K562 (cell line): ENCODE measurements around the gene ACOT13. TPM values are rescaled to one million over a fixed set of nuclear protein-coding genes. Genes with fewer than 3 reads are reported as not detected.
A peak's percentile ranks its signal among the peaks of the same experiment; 100 is the strongest.

Experiments used
- ARID1B ChIP-seq: fragments of 450-650 bp; IDR thresholded peaks from 2 replicates; pipeline ENCODE4 v1.6.1; 2016; ENCODE audit warnings: antibody characterized with exemption, mild to moderate bottlenecking, inconsistent platforms
- EGR1 ChIP-seq: fragments of 450-650 bp; conservative IDR thresholded peaks from 2 replicates; pipeline ENCODE4 v1.6.1; 2017; ENCODE audit warnings: mild to moderate bottlenecking
- ELK3 ChIP-seq: fragments of 450-650 bp; formaldehyde crosslinking; IDR thresholded peaks from 2 replicates; pipeline ENCODE4 v1.4.0; 2020; ENCODE audit warnings: mild to moderate bottlenecking
- FUS ChIP-seq: fragments of 200-400 bp; formaldehyde crosslinking; optimal IDR thresholded peaks from 2 replicates; pipeline ENCODE3; 2017; ENCODE audit warnings: low read depth, low read length
- HDAC2 ChIP-seq: fragments of 450-650 bp; IDR thresholded peaks from 2 replicates; pipeline ENCODE4 v1.6.1; 2016; ENCODE audit warnings: mild to moderate bottlenecking
- MGA ChIP-seq: fragments of 450-650 bp; IDR thresholded peaks from 2 replicates; pipeline ENCODE4 v1.6.1; 2016; ENCODE audit warnings: mild to moderate bottlenecking, moderate library complexity
- NFIC ChIP-seq: fragments of 450-650 bp; IDR thresholded peaks from 2 replicates; pipeline ENCODE4 v1.6.1; 2017; ENCODE audit warnings: mild to moderate bottlenecking, inconsistent platforms
- NFYB ChIP-seq: IDR thresholded peaks from 2 replicates; pipeline ENCODE4 v1.6.1; 2011; ENCODE audit warnings: mild to moderate bottlenecking, moderate library complexity; ENCODE audit not compliant: insufficient read length; ENCODE audit errors: extremely low read depth
- PRMT5 ChIP-seq: sonication (generic); formaldehyde crosslinking; IDR thresholded peaks from 2 replicates; pipeline ENCODE4 v1.5.0; 2020; ENCODE audit warnings: missing genetic modification reagents
- ZFX ChIP-seq: sonication (generic); formaldehyde crosslinking; IDR thresholded peaks from 2 replicates; pipeline ENCODE4 v1.8.0; 2022; ENCODE audit warnings: mild to moderate bottlenecking, missing genetic modification reagents, moderate library complexity
- ZNF316 ChIP-seq: fragments of 450-650 bp; IDR thresholded peaks from 2 replicates; pipeline ENCODE4 v1.6.1; 2016
- polyA plus RNA-seq, 8 experiments: library from polyadenylated mRNA; depleted of rRNA in 4 of 8; stranded (reverse) in 5 of 8; unstranded in 3 of 8; fragments of >200 nt; fragmentation: Nextera tagmentation in 2 of 8; fragmentation: Illumina TruSeq in 1 of 8; extraction: Ambion mirVana in 2 of 8; extraction: Trizol in 1 of 8; gene quantifications; 2 replicates each; pipeline versions ENCODE4 v1.2.1 to v1.2.3, GENCODE V29; 2011 to 2014; ENCODE audit warnings: inconsistent platforms in 1 of 8, missing spikeins in 1 of 8
- total RNA-seq, 7 experiments: library from RNA; depleted of rRNA in 6 of 7; stranded (reverse); fragments of >200 nt in 6 of 7; fragmentation: Illumina TruSeq in 2 of 7; extraction: Trizol in 2 of 7; gene quantifications; 2 replicates each; pipeline versions ENCODE4 v1.2.1 to v1.2.3, GENCODE V29; 2011 to 2021; ENCODE audit warnings: low replicate concordance in 1 of 7
- TF ChIP-seq, protein P1 (sequence below): sonication (generic); formaldehyde crosslinking; IDR thresholded peaks from 2 replicates; pipeline ENCODE4 v1.9.0; 2022; ENCODE audit warnings: mild to moderate bottlenecking, missing genetic modification reagents
- TF ChIP-seq, protein P2 (sequence below): conservative IDR thresholded peaks from 2 replicates; pipeline ENCODE4 v1.6.1; 2011; ENCODE audit warnings: low read depth, mild to moderate bottlenecking, low read length; ENCODE audit not compliant: control insufficient read depth

Gene ACOT13
- total and polyA plus RNA-seq, 9 of the 15 experiments (the other 6 are each of a cell fraction or from before 2014, with no cell fraction given), result 14.1 to 129 (median 65.7) TPM

- TF ChIP-seq, protein P1, sequence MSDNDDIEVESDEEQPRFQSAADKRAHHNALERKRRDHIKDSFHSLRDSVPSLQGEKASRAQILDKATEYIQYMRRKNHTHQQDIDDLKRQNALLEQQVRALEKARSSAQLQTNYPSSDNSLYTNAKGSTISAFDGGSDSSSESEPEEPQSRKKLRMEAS (CRISPR knock-in tag), result peak; percentile 22; the same call in 1 of the 2 replicates
- TF ChIP-seq NFYB (no peak), NFIC (peak; percentile 44), PRMT5 (CRISPR knock-in tag) (no peak), ZFX (CRISPR knock-in tag) (peak; percentile 72), HDAC2 (no peak; the same call in 1 of the 2 replicates), MGA (peak; percentile 74), EGR1 (peak; percentile 64), ARID1B (peak; percentile 74), FUS (no peak), ELK3 (CRISPR knock-in tag) (no peak), ZNF316 (peak; percentile 48)
- TF ChIP-seq, protein P2, sequence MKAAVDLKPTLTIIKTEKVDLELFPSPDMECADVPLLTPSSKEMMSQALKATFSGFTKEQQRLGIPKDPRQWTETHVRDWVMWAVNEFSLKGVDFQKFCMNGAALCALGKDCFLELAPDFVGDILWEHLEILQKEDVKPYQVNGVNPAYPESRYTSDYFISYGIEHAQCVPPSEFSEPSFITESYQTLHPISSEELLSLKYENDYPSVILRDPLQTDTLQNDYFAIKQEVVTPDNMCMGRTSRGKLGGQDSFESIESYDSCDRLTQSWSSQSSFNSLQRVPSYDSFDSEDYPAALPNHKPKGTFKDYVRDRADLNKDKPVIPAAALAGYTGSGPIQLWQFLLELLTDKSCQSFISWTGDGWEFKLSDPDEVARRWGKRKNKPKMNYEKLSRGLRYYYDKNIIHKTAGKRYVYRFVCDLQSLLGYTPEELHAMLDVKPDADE, result peak; percentile 73
These were observed at the start of gene ACOT13, which contains the start of gene TDP2 (continued) for GRCh38 chr6:24666641-24667377.
